ENCODE results near the gene AUTS2.

AUTS2 gene

DNA sequence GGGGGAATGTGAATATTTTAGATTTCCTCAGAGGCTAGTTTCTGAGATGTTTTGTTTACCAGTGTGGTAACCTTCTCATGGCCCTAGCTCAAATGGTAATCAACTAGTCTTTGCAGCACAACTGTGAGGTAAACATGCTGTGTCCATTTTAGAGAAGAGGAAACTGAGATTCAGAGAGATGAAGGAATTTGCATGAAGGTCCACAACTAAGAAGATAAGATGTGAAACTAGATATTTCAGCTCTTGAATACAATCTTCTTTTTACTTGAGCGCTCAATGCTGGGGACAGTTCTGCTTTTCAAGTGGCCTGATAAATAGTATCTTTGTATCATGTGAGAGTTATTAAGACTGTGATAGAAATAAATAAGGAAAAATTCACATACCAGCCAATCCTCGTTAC, 245.4 kb downstream of the AUTS2 start:
- H3K4me3 ChIP-seq (ENCODE audit: low read depth, low read length) = no peak overlapping the region
- TF ChIP-seq, protein P1, sequence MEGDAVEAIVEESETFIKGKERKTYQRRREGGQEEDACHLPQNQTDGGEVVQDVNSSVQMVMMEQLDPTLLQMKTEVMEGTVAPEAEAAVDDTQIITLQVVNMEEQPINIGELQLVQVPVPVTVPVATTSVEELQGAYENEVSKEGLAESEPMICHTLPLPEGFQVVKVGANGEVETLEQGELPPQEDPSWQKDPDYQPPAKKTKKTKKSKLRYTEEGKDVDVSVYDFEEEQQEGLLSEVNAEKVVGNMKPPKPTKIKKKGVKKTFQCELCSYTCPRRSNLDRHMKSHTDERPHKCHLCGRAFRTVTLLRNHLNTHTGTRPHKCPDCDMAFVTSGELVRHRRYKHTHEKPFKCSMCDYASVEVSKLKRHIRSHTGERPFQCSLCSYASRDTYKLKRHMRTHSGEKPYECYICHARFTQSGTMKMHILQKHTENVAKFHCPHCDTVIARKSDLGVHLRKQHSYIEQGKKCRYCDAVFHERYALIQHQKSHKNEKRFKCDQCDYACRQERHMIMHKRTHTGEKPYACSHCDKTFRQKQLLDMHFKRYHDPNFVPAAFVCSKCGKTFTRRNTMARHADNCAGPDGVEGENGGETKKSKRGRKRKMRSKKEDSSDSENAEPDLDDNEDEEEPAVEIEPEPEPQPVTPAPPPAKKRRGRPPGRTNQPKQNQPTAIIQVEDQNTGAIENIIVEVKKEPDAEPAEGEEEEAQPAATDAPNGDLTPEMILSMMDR (IDR thresholded peaks at IDR 0.05; ENCODE audit: borderline replicate concordance, insufficient read depth, low read depth, low read length) = no peak

DNA sequence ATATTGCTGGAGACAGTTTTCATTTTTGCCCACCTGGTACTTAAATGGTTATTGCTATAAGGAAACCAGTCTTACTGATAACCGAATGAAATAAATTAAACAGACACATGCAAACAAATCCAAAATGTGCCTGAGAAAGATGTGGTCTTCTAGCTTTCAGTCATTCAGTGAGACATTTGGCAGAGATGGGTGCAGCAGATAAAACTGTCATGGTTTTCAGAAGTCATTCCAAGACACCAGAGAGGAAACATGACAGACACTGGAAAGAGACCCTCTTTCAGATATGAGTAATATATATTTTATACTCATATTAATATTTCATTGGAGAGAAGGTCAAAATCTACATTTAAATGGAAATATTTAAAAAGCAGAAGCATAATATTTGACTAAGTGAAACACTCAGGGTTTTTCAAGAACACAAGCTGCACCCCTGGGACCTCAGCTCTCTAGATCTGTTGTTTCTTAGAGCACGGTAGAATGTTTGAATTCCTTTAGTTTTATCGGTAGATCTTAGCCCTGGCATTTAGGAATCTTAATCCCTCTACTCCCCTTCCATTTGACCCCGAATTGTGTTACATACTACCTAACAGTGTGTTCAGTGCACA, 246.1 kb downstream of the AUTS2 start:
- no peak overlapping the region for H3K4me3 ChIP-seq (ENCODE audit: low read depth, low read length)
- TF ChIP-seq, protein P1 (IDR thresholded peaks at IDR 0.05; ENCODE audit: borderline replicate concordance, insufficient read depth, low read depth, low read length) = no peak

DNA sequence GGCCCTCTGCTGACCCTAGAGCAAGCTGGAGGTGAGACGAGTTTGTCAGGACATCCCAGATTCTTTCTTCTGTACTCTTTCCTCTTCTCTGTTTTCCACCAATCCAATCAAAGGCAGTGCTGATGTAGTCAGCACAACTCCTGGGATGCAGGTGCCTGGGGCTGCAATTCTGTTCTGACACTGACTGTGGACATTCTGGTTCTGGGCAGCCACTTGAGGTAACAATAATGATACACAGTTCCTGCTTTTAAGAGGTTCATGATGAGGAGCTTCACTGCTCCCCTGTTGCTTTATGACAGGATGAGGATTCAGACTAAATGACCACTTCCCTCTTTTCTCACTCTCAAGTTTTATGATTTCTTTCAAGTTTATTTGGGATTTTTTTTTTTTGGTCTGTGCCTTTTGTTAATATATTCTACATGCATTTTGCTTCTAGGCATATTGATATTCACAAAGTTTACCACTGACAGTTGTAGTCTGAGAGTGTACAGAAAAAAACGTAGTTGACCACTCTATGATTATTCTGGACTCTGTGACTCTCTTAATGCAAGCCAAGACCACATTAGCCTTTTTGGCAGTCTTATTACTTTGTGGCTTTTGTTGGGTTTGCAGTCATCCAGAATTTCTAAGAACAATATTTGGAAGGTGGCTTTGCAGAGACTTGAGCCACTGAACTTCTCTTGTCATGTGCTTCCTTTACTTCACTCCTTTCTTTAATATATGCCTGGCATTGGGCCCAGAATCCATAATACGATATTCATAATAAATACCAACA, 247.6 kb downstream of the AUTS2 start:
- no peak overlapping the region for H3K4me3 ChIP-seq (ENCODE audit: low read depth, low read length)
- TF ChIP-seq, protein P1 (IDR thresholded peaks at IDR 0.05; ENCODE audit: borderline replicate concordance, insufficient read depth, low read depth, low read length) = no peak

DNA sequence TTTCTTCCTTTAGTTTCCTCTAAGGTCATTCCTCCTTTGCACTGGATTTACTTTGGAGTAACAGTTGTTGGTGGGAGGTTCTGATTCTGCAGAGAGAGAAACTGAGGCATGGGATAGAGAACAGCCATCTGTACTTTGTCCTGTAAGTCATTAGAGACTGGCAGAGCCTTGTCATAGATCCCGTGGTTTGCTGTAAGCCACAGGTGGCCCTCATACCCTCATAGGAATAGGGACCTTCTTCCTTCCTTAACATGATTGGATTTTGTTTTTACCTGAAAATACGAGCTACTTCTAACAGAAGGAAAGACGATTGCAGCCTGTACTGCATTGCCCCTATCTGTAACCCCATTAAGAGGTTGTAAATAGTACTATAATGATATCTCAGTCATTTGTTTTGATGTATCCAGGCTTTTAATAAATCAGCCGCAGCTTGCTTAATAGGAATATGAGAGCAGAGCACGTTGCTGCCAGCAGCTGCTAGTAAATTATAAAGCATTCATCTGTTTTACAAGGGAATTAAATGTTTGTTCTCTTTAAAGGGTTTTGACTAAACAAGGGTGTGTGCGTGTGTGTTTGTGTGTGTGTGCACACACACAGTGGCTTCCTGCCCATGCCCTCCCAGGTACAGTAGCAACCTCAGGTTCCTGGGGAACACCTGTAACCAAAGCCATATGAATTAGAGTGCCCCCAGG, 249.8 kb downstream of the AUTS2 start:
- no peak overlapping the region for H3K4me3 ChIP-seq (ENCODE audit: low read depth, low read length)
- TF ChIP-seq, protein P1 (IDR thresholded peaks at IDR 0.05; ENCODE audit: borderline replicate concordance, insufficient read depth, low read depth, low read length) = no peak

DNA sequence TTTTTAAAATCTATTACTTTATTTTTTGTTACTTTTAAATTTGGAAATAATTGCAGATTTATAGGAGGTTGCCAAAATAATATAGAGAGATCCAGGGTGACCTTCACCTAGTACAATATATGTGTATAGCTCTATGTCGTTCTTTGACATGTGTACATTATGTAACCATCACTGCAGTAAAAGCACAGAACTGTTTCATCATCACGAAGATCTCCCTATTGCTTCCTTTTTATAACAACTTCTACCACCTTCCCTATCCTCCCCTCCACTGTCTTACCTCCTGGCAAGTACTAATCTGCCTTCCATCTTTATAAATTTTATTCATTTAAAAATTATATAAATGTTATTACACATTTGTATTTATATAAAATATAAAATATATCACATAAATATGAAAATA, 251.0 kb downstream of the AUTS2 start:
- TF ChIP-seq, protein P1 (IDR thresholded peaks at IDR 0.05; ENCODE audit: borderline replicate concordance, insufficient read depth, low read depth, low read length) = no peak
- no peak overlapping the region for H3K4me3 ChIP-seq (ENCODE audit: low read depth, low read length)

DNA sequence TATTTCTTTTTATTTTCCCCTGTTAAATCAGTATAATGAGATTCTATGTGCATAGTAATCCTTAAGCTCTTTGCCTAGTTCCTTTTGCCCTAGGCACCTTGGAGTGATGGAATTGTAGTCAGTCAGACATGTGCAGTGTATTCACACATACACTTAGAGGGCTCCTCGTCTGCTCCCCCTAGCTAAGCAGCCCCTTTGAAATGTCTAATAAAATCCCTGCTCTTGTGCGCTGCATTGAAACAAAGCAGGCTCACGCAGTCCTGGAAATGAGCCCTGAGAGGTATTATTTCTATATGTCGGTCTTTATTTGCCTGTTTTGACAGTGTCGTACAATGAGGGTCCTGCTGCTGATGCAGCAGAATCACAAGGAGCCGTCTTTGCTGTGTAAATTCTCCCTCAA, 258.7 kb downstream of the AUTS2 start:
- no peak overlapping the region for H3K4me3 ChIP-seq (ENCODE audit: low read depth, low read length)
- TF ChIP-seq, protein P1 (IDR thresholded peaks at IDR 0.05; ENCODE audit: borderline replicate concordance, insufficient read depth, low read depth, low read length) = no peak

Data from GM12875 (cell line).